CD4-positive, alpha-beta T cell treated with Interferon gamma for 1 hour (primary cell): Measurements from ENCODE around the gene PTX4.

Source experiments
- DNase-seq: peaks from one replicate; pipeline ENCODE4 v3.0.0-alpha.2; 2020

PTX4 gene, protein sequence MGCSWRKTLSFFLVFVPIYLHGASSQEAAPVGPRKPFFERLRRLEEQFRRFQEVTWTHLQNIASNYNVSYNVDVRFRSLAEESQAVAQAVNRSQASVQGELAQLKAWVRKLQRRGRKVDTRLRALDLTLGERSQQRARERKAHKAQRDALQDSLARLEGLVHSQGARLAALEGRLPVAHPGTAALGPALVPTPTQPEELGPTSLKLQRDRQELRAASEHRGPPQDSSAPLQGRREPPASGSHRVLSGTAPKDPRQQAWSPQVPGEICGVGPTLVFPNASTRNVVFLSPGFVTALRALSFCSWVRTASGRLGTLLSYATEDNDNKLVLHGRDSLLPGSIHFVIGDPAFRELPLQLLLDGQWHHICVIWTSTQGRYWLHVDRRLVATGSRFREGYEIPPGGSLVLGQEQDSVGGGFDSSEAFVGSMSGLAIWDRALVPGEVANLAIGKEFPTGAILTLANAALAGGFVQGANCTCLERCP

DNA sequence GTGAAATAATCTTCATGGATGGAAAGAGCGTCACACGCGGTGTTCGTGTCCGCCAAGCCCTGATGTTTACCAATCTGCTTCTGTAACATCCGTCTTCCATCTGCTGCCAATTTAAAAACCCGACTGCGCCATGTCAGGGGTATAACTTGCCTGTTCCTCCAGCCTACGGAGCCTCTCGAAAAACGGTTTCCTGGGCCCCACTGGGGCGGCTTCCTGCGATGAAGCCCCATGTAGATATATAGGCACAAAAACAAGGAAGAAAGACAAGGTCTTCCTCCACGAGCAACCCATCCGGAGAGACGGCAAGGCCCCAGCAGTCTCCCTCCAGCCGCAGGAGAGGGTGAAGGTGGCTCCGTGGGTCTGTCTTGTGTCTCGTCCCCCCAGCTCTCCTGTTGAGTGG, at the start of gene PTX4:
PTX4 (minus strand) TSS at position 326 of the 400 bp plus-strand sequence; CDS start at position 291, 35 bp downstream.
- no peak for DNase-seq

DNA sequence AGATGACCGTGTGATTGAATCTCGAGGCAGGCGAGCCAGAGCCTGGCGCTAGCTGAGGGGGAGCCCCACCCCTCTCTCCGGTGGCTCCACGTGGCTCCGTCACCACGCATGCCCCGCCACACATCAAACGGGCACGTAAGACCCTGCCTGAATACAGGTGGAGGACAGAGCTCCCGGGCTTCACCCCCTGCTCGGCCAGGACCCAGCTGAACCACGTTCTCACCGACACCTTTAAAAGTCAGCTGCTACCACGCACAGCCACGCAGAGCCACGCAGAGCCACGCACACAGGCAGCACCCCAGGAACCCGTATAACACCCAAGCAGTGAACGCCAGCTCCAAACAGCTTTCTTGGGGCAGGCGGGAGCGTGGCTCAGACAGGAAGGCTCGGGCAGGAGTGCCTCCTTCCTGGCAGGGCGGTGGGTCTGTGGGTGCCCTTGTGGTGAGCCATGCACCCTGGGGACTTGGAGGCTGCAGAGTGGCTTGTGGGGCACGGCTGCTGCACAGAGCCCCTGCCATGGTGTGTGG, 49.1 kb upstream of the PTX4 start:
- no peak for DNase-seq

DNA sequence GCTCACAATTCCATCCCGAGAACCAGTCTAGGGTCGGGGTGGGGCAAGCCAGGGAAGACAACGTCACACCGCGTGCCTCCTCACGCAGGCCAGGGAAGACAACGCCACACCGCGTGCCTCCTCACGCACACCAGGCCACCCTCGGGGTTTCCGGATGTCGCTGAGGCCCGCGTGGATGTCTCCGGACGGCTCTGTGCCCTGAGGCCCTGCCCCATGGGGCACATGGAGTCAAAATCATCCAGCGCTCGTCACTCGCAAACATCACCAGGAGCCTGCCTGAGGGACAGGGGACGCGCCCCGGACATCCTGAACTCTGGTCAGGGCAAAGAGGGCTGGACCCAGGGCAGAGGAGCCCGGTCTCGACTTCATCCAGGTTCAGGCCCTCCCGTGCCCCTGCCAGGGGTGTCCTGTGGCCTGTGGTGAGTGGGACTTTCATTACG, 48.4 kb upstream of the PTX4 start:
- no peak for DNase-seq

DNA sequence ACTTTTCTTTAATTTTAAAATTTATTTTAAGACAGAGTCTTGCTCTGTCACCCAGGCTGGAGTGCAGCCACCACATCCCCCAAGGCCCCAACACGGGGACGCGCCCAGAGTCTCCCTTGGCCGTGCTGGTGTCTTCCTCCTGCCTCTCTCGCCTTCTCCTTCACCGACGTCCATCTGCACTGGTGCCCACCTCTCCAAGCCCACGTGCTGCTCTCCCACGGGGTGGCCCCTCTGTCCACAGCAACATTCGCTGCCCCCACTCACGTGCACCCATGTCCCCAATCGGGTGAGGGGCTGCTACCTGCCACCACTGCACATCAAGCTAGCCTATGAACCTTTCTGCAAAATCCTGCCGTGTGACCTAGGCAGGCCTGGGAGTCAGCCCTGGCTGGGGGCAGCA, 47.9 kb upstream of the PTX4 start:
- DNase-seq, result no peak

DNA sequence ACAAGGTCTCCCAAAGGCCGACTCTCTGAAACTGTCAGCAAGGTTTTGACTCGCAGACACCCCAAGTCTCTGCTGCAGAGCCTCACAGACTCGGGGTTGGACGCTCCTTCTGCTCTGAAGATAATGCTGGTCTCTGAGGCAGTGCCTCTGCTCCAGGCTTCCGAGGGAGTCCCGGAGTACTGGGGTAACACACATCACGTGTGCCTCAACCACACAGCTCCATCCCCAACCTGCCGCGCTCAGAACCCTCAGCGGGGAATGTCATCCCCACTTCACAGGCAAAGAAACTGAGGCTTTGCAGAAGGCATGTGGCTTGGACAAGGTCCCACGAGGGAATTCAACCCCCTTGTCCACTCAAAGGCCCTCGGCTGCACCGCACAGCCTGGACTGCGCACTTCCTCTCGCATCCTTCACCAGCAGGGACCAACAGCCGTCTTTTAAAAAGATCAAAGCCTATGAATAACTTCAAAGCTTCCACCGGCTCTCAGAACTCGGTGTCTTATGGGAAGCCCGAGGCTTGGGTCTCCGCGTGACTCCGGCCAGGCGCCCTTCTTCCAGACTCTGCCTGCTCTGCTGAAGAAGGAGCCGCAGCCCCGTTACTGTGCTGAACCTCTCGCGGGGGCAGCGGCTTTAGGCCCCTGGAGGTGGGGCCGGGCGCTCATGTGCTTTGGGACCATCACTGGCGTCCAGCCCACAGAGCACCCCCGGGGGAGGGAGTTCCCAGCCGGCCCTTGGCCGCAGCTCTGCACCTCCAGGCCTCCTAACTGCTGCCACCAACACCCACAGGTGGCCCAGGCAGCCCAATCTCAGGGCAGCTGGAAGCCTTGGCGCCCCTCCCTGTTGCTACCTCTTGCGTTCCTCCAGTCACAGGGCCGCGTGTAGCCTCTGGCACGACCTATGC, 46.9 kb upstream of the PTX4 start:
- no peak for DNase-seq

DNA sequence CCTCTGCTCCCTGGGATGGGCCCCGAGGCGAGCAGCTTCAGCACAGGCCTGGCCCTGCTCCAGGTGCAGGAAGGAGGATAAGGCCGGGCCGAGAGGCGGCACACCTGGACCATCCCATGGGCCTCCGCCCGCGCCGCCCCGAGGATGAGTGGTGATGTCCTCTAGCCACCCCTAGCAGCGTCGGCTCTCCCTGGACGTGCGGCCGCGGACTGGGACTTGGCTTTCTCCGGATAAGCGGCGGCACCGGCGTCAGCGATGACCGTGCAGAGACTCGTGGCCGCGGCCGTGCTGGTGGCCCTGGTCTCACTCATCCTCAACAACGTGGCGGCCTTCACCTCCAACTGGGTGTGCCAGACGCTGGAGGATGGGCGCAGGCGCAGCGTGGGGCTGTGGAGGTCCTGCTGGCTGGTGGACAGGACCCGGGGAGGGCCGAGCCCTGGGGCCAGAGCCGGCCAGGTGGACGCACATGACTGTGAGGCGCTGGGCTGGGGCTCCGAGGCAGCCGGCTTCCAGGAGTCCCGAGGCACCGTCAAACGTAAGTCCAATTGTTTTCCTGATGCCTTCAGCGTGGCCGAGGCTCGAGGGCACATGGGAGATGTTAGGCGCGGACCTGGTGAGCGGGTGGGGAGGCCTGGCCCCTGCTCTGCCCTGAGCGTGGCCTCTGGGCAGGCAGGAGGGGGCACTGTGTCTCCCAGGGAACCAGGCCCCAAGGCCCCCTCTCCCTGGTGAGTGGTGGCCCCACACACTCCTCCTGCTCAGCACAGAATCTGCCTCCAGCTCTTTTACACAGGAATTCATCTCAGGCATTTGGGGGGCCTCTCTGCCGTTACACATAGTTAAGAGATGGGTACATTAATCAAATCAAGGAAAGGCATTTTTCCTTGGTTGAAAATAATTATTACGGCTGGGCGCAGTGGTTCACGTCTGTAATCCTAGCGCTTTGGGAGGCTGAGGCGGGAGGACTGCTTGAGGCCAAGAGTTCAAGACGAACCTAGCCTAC, 45.6 kb upstream of the PTX4 start:
- no peak for DNase-seq

DNA sequence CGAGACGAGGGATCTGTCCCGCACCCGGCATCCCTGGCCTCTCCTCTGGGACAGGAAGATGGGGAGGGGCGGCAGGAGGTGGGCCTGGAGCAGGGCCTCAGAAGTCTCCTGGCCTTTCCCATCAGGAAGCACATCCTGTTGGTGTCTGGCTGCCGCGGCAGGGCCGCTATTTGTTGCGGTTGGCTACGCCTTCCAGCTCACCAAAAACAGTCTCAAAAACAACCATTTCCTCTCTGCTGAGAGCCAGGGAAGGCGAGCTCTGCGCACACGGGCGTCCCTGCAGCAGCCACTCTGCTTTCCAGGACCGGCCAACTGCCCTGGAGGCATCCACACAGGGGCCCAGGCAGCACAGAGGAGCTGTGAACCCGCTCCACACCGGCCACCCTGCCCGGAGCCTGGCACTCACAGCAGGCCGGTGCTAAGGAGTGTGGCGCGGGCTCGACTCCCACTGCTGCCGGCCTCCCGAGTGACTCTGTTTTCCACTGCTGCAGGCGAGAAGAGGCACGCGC, 44.8 kb upstream of the PTX4 start, which contains the start of gene TMEM204:
TMEM204 (plus strand) TSS at position 224 of the 509 bp plus-strand sequence. CDS start 610 bp downstream, outside the sequence.
- peak; percentile 14 for DNase-seq

DNA sequence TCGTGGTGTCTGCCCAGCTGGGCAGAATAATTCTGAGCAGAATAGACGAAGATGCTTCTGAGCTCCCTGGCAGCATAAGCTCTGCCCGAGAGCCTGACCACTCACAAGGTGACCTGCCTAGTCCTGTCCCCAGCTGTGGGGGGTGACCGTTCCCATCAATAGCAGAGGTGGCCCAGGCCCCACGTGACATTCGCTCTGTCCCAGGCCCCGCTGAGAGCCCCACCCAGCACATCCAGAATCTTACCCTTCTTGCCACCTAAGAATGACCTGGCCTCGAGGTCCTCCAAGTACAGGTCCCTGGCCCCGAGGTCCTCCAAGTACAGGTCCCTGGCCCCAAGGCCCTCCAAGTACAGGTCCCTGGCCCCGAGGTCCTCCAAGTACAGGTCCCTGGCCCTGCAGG, 44.0 kb upstream of the PTX4 start:
- DNase-seq, result no peak

DNA sequence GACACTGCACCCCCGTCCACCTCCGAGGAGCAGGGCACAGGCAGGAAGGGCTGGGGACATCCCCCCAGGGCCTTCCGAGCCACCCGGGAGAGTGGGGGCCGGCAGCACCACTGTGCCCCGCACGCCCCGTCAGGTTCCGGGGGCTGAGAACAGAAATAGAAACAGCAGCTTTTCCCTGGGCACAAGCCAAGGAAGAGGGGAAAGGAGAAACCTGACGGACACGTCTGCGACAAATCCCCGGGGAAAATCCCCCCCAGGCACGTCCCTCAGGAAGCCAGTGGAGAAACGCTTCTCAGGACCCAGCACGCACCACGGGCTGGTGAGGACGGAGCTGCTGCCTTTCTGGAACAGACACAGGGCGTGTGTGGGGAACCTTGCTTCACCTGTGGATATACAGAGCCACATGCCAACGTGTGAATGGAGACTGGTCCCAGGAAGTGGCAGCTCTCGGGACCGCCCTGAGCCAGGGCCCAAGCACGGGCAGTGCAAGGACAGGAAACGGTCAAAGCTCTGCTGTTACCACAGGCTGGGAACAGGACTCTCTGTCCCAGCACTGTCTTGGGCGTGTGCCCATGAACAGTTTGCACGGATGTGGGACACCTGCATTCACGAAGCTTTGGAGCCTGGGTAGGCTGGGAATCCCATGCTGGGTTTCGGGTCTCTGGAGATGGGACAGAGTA, 43.5 kb upstream of the PTX4 start:
- no peak for DNase-seq

DNA sequence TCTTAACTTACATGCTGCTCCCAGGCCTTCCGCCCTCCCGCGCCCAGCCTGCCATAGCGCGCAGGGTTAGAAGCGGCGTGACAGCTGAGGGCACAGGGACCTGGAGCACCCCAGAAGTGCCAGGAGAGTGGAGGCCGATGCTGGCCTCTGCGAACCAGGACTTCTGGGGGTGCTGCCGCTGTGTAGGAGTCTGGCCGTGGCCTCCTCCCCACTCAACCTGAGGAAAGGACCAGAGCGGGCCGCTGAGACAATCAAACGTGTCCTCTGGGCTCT, 42.8 kb upstream of the PTX4 start:
- no peak for DNase-seq

DNA sequence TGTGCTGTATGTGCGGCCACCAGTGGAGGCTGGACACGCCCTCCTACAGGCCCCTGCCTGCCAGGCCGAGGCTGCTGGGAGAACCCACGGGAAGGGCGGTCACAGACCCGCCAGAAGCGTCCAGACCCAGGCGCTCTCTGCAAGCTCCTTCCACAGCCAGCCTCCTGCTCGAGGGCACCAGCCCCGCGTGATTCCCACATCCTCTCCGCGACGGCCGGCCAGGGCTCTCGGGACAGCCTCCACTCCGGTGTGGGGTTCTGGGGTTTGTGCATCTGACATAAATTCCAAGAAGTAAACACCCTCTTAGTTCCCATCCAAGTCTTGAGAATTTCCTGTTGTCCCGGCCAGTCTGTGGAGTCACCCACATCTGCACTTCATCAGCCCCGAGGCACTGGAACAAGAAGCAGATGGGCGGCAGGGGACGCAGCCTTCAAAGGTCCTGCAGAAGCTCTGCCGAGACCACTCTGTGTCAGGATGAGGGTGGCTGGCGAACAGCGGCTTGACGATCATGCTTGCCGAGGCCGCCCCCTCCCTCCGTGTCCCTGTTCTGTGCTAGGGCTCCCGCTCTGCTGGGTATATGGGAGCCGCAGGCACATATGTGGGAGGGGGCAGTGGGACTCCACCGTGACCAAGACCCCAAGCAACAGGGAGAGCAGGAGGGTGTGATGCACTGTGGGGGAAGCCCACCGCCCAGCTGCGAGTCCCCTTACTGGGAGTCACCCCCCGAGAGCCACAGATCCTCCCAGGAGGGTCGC, 42.3 kb upstream of the PTX4 start:
- no peak for DNase-seq

DNA sequence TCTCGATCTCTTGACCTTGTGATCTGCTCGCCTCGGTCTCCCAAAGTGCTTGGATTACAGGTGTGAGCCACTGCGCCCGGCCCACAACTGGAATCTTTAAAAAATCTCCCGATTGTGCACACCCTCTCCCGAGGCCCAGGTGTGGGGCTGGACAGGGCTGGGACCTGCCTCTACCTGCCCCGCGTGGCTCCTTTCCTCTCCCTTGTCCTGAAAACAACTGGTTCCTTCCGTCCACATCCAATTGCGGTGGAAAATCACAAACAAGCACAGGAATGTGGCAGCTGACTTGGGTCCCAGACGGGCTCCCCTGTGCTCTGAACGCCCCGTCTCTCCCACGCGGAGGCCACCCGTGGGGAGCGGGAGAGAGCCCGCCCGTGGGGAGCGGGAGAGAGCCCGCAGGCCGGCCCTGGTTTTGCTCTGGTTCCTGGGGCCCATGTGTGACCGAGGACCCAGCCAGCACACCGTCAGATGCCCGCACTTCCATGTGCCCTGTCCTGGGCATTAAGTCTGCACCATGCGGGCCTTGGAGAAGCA, 41.7 kb upstream of the PTX4 start:
- no peak for DNase-seq

DNA sequence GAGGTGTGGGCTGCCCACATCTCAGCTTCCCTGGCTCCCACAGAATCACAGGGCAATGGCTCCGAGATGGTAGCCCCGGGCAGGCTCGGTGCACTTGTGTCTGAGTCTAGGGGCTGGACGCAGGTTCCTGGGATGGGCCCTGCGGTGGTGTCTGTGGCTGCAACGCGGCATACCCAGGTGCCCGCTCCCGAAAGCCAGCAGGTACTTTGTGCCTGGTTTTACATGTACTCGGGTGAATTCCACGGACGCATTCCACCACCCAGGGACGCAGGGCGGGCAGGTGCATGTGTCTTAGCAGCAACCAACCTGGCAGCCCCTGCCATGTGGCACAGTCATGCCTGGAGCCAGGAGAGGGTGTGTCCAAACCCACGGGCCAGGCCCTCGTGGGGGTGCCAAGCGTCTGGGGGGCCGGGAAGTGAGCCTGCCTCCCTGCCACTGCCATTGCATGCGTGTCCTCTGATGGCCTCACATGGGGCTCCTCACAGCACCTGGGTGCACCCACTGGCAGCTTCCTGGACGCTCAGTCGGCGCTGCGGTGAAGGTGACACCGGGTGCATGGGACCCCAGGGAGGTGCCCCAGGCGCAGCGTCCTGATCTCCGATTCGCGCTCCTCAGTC, 40.3 kb upstream of the PTX4 start:
- DNase-seq, result no peak

DNA sequence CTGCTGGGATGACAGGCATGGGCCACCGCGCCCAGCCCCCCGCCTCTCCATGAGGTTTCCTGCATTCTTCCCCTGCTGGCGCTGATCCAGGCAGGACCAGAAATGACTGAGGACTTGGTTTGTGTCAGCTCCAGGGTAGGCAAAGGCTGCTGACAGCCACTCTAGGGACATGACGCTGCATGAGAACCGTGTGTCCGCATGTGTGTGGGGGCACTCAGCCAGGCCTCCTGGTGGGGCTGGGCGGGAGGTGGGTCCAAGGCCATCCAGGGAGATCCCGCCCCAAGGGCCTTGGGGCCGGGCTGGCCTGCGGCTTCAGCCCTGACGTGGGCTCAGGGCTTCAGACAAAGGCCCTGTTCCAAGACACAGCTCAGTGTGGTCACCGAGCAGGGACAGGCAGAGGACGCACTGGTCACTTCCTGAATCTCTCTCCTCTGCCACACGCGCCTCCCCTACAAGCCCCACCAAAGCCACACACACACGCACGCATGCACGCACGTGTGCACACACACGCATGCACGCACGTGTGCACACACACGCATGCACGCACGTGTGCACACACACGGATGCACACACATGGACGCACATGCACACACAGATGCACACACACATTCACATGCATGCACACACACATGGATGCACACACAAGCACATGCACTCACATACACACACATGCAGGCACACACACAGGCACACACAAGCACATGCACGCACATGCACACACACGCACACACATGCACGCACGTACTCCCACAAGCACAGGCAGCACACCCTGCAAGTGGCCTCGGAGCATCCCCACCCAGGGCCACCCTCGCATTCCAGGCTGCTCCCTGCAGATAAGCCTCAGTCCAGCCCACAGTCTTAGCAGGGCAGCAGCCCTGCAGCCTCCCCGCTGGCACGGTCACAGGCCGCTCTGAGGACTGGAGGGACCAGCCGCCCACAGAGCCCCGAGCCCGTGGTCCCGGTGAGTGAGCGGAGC, 39.4 kb upstream of the PTX4 start:
- no peak for DNase-seq

DNA sequence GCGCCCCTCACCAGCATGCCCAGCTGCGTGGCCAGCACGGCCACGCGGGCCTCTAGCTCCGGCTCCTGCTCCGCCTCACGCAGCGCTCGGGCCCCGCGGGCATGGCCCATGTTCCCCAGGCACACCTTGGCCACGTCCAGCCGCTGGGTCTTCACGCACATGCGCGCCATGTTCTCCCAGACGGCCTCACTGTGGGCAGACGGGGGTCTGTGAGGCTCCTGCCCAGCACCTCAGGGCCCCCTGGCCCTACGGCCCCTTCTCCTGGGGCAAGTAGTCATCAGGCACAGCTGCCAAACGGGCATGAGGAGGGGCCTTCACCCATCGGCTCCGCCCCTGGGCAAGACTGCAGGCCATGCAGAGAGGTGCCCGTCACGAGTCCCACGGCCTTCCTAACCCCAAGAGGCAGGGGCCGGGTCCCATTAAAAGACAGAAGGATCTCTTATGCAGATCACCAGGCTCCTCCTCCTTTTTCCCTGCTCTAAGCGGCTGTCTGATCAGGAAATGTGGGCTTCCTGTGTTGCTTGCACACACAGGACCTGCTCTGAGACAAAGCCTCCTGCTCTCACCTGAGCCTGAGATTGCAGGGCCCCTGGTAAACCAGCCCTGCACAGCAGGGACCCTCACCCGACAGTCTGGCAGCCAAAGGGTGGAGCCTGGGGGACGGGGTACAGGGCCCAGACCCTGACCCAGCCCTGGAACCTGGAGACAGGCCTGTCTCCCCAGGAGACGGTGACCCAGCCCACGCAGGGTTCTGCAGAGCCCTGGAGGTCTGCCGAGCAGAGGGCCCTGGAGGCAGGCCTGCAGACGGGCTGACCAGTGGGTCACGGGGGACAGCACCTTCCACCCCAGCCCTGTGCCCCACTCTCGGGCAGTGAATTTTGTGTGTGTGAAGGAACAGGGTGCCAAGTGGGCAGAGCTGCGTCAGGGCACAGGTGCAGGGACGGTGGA, 38.1 kb upstream of the PTX4 start:
- no peak for DNase-seq

DNA sequence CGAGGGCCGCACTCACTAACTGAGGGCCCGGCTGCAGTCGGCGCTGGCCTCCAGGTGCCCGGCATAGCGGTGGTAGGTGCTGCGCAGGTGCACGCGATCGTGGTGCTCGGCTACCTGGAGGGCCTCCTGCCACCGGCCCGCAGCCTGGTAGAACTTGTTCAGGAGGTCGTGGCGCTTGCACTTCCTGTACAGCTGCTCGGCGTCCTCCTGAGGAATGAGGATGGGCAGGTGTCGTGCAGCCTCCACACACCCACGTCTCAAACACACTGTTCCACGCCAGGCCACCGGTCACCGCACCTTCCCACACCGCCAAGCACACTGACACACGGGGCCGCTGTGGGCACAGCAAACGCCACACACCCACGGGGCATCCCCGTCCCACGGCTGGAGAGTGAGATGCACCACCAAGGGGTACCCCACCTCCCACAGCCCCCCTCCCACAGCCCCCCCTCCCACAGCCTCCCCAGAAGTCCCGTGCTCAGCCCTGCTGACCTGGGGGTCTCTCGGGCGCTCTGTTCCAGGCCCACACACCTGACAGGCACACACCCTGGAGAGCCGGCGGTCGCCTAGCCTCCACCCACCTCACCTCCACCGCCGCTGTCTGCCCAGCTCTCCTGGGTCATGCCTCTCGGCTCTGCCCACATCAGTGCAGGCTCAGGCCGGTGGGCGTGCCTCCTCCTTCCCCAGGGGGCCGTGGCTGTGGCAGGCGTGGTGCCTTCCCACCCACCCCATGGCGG, 37.3 kb upstream of the PTX4 start:
- DNase-seq, result no peak

DNA sequence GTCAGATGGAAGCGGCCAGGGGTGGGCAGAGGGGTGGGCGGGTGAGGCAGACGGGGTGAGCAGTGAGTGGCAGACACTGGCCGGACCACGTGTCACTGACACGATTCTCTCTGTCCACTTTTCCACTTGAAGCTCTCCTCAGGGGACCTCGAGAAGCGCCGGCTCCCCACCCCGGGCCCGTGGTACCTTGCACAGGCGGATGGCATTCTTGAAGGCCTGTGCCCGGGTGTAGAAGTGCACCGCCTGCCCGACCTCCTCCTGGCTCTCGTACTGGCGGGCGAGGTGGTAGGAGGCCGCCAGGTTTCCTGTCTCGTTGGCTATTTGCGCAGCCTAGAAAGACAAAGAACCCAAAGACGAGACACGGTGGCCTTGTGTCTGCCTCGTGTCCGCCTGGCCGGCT, 35.6 kb upstream of the PTX4 start:
- DNase-seq, result no peak
